ENCODE results near the gene KIRREL3. TPM values are rescaled to one million over a fixed set of nuclear protein-coding genes. Genes with fewer than 3 reads are reported as not detected.

The KIRREL3 gene
- polyA plus RNA-seq, 2 of the 4 experiments (the other 2 are of a cell fraction), result 3.0 to 11.0 TPM

- no peak for FAIRE-seq
- POLR2A ChIA-PET, result no interaction called here
- CTCF ChIA-PET, result no interaction called here
Observed at GRCh38 chr11:126413843-126414405, 586.6 kb downstream of the KIRREL3 start.

DNA sequence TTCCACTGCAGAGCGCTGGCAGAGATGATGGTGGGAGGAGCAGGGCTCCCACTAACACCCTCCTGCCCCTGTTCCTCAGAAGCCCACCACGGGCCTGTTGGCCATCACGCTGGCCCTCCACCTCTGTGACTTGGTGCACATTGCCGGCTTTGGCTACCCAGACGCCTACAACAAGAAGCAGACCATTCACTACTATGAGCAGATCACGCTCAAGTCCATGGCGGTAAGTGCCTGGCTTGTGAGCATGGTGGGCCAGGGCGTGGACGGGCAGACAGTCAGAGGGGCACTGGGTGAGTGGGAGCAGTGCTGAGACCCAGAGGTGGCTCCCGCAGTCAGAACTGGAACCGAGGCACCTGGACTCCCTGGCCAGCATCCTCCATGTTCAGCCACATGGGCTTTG, 587.1 kb downstream of the KIRREL3 start:
- H3K4me2 ChIP-seq, result no peak overlapping the region
- FAIRE-seq (no peak), DNase-seq (ENCODE audit: low read depth in 1 of 2, low spot score in 1 of 2) (no peak), ATAC-seq (no peak)
- no peaks in the 10 kb centered on the region for H3K4me1 ChIP-seq
- H3K4me3 ChIP-seq, result no peak overlapping the region
- POLR2A ChIA-PET, result no interaction called here
- CTCF ChIA-PET, result interaction anchor here (0.9 kb wide), 1 partner anchor 10 kb away, joined by 3 read pairs; no protein-coding TSS in a partner anchor
- H3K9me3 ChIP-seq, result no peaks in the 10 kb centered on the region
- H3K27ac ChIP-seq, result no peak overlapping the region
- 95% methylated on average over 4 of the region's 11 CpGs for WGBS (ENCODE audit: missing lambda C conversion rate)
- no peak for TF ChIP-seq MAZ (IDR thresholded peaks at IDR 0.05; ENCODE audit: borderline replicate concordance, low read depth, low read length)
- no peak for TF ChIP-seq CEBPB (IDR thresholded peaks at IDR 0.05)
- TF ChIP-seq EHMT2 (IDR thresholded peaks at IDR 0.05; ENCODE audit: low read depth), result no peak
- TF ChIP-seq NFE2L2 (conservative IDR thresholded peaks at IDR 0.05; ENCODE audit: low read length), result no peak
- no peak for TF ChIP-seq ZNF302 (CRISPR knock-in tag; IDR thresholded peaks at IDR 0.05)
- TF ChIP-seq, protein P1, sequence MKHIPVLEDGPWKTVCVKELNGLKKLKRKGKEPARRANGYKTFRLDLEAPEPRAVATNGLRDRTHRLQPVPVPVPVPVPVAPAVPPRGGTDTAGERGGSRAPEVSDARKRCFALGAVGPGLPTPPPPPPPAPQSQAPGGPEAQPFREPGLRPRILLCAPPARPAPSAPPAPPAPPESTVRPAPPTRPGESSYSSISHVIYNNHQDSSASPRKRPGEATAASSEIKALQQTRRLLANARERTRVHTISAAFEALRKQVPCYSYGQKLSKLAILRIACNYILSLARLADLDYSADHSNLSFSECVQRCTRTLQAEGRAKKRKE (CRISPR knock-in tag; IDR thresholded peaks at IDR 0.05; ENCODE audit: low read depth), result no peak
- TF ChIP-seq HMGXB4 (CRISPR knock-in tag; IDR thresholded peaks at IDR 0.05; ENCODE audit: borderline replicate concordance), result no peak
- TF ChIP-seq HOXB5 (CRISPR knock-in tag; IDR thresholded peaks at IDR 0.05), result no peak
- no peak for TF ChIP-seq HDAC2 (IDR thresholded peaks at IDR 0.05)
- no peak for TF ChIP-seq ESRRA (IDR thresholded peaks at IDR 0.05; ENCODE audit: borderline replicate concordance, low read length)
- no peak for TF ChIP-seq BHLHE40 (IDR thresholded peaks at IDR 0.05; ENCODE audit: low read depth, low read length)

More at GRCh38 chr11:126413843-126414405, 586.6 kb downstream of the KIRREL3 start:
- Histone ChIP-seq H3K9me3 (no peaks in the 10 kb centered on the region), H3K4me3 (no peak overlapping the region), H3K4me1 (no peaks in the 10 kb centered on the region), H3K4me2 (no peak overlapping the region), H3K27ac (no peak overlapping the region)
- 60% methylated on average over 2 of the region's 9 CpGs for WGBS (ENCODE audit: missing lambda C conversion rate)
- no peak for DNase-seq (ENCODE audit: low read depth in 1 of 2, low spot score in 1 of 2)
- TF ChIP-seq JUN (IDR thresholded peaks at IDR 0.05), result no peak
- TF ChIP-seq TFCP2L1 (CRISPR knock-in tag; IDR thresholded peaks at IDR 0.05), result no peak
- TF ChIP-seq HEYL (CRISPR knock-in tag; IDR thresholded peaks at IDR 0.05), result no peak
- TF ChIP-seq RAD21 (conservative IDR thresholded peaks at IDR 0.05 in 1 of 2, IDR thresholded peaks at IDR 0.05 in 1 of 2), result no peak
- no peak for TF ChIP-seq RFX5 (IDR thresholded peaks at IDR 0.05)
- TF ChIP-seq RNF2 (IDR thresholded peaks at IDR 0.05; ENCODE audit: borderline replicate concordance, low read depth), result no peak
- no peak for TF ChIP-seq ZSCAN20 (CRISPR knock-in tag; IDR thresholded peaks at IDR 0.05)
- TF ChIP-seq MAZ (IDR thresholded peaks at IDR 0.05; ENCODE audit: borderline replicate concordance, low read depth, low read length), result no peak
- TF ChIP-seq CHD2 (IDR thresholded peaks at IDR 0.05; ENCODE audit: low read length, partially characterized antibody), result no peak
- TF ChIP-seq CBX2 (IDR thresholded peaks at IDR 0.05; ENCODE audit: borderline replicate concordance, low read depth), result no peak
- TF ChIP-seq PHF8 (IDR thresholded peaks at IDR 0.05; ENCODE audit: borderline replicate concordance, low read depth), result no peak
- ATAC-seq, result no peak

DNA sequence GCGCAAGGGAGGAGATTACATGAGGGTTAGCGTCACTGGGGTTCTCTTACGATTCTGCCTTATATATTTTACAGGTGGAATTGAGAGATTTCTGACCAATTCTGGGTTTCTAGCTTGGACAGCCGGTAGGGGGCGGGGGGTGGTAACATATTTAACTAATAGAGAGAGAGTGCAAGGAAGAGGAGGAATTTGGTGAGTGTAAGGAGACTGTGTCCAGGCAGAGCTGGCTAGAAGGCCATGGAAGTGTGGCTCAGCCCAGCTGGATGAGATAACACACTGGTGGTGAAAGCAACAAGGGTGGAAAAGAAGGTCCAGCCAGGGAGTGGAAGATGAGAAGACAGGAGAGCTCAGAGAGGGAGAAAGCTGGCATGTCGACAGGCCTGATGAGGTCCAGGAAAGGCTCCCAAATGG, 588.6 kb downstream of the KIRREL3 start:
- no peaks in the 10 kb centered on the region for H3K9me3 ChIP-seq
- ChIA-PET CTCF (interaction anchor here (1.3 to 1.4 kb wide), 2 partner anchors 47 to 102 kb away, joined by 4 to 5 read pairs; no protein-coding TSS in a partner anchor), POLR2A (no interaction called here)
- WGBS (ENCODE audit: missing lambda C conversion rate), result 78% methylated on average over 6 of the region's 6 CpGs
- FAIRE-seq, result no peak
- no peak overlapping the region for H3K27ac ChIP-seq
- H3K4me2 ChIP-seq, result no peak overlapping the region
- H3K4me1 ChIP-seq, result no peaks in the 10 kb centered on the region
- H3K4me3 ChIP-seq, result no peak overlapping the region
- DNase-seq (ENCODE audit: low read depth in 1 of 2, low spot score in 1 of 2), result no peak
- ATAC-seq, result peak in 1 of 2 experiments; percentile 50; a peak in 3 of 6 replicates
- TF ChIP-seq FOSL2 (IDR thresholded peaks at IDR 0.05) (no peak), FOSL2 (CRISPR knock-in tag; IDR thresholded peaks at IDR 0.05) (no peak), BCL3 (IDR thresholded peaks at IDR 0.05) (no peak), EHF (CRISPR knock-in tag; IDR thresholded peaks at IDR 0.05) (no peak), CBX8 (IDR thresholded peaks at IDR 0.05) (no peak), JUN (IDR thresholded peaks at IDR 0.05) (no peak), JUNB (IDR thresholded peaks at IDR 0.05) (no peak), MAZ (IDR thresholded peaks at IDR 0.05; ENCODE audit: borderline replicate concordance, low read depth, low read length) (no peak), NFE2L2 (conservative IDR thresholded peaks at IDR 0.05; ENCODE audit: low read length) (no peak)
- TF ChIP-seq, protein P2, sequence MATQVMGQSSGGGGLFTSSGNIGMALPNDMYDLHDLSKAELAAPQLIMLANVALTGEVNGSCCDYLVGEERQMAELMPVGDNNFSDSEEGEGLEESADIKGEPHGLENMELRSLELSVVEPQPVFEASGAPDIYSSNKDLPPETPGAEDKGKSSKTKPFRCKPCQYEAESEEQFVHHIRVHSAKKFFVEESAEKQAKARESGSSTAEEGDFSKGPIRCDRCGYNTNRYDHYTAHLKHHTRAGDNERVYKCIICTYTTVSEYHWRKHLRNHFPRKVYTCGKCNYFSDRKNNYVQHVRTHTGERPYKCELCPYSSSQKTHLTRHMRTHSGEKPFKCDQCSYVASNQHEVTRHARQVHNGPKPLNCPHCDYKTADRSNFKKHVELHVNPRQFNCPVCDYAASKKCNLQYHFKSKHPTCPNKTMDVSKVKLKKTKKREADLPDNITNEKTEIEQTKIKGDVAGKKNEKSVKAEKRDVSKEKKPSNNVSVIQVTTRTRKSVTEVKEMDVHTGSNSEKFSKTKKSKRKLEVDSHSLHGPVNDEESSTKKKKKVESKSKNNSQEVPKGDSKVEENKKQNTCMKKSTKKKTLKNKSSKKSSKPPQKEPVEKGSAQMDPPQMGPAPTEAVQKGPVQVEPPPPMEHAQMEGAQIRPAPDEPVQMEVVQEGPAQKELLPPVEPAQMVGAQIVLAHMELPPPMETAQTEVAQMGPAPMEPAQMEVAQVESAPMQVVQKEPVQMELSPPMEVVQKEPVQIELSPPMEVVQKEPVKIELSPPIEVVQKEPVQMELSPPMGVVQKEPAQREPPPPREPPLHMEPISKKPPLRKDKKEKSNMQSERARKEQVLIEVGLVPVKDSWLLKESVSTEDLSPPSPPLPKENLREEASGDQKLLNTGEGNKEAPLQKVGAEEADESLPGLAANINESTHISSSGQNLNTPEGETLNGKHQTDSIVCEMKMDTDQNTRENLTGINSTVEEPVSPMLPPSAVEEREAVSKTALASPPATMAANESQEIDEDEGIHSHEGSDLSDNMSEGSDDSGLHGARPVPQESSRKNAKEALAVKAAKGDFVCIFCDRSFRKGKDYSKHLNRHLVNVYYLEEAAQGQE (IDR thresholded peaks at IDR 0.05), result no peak

Measured in A549 (cell line).